Ovary (tissue), 9 donors: Measurements from ENCODE around the gene GTF3C4. TPM values are rescaled to one million over a fixed set of nuclear protein-coding genes. Genes with fewer than 3 reads are reported as not detected.

Source experiments
- DNase-seq, 5 donors: peaks; one replicate each; pipeline ENCODE4 v3.0.0-alpha.2; 2019 to 2020
- H3K27ac ChIP-seq, 2 donors: fragments of 200-600 bp; one replicate each; pipeline versions ENCODE4 v1.5.1 to v1.8.0; 2019 to 2022
- H3K27me3 ChIP-seq: fragments of 200-600 bp; one replicate; pipeline ENCODE4 v1.8.0; 2022
- H3K36me3 ChIP-seq: fragments of 200-600 bp; sonication (generic); one replicate; pipeline ENCODE4 v1.5.1; 2019
- H3K4me1 ChIP-seq: one replicate; pipeline ENCODE4 v1.8.1; 2013; ENCODE audit warnings: mild to moderate bottlenecking, moderate library complexity; ENCODE audit not compliant: insufficient read depth
- H3K4me3 ChIP-seq: fragments of 200-600 bp; sonication (generic); one replicate; pipeline ENCODE4 v1.5.1; 2017
- H3K9me3 ChIP-seq, 2 donors: fragments of 200-600 bp in 1 of 2; sonication (generic) in 1 of 2; one replicate each; pipeline versions ENCODE4 v1.5.1 to v1.8.1; 2013 to 2019; ENCODE audit warnings: mild to moderate bottlenecking in 1 of 2, moderate library complexity in 1 of 2
- CTCF ChIP-seq, 3 donors: fragments of 450-650 bp in 2 of 3; fragments of 200-600 bp in 1 of 3; IDR thresholded peaks; one replicate each; pipeline versions ENCODE4 v1.5.1 to v1.8.0; 2016 to 2022; ENCODE audit warnings: antibody characterized with exemption in 3 of 3, mild to moderate bottlenecking in 1 of 3
- EP300 ChIP-seq: sonication (generic); formaldehyde crosslinking; IDR thresholded peaks from one replicate; pipeline ENCODE4 v1.6.1; 2017; ENCODE audit warnings: antibody characterized with exemption
- POLR2A ChIP-seq: fragments of 450-650 bp; IDR thresholded peaks from one replicate; pipeline ENCODE4 v1.6.1; 2017; ENCODE audit warnings: antibody characterized with exemption, mild to moderate bottlenecking, moderate library complexity
- WGBS, 3 donors: extraction: QIAGEN DNeasy Blood & Tissue Kit in 1 of 3; methylation state at CpG; one replicate each; pipeline versions ENCODE4 v1.1.5 to v1.1.7; 2013 to 2017; 5-methylcytosine and 5-hydroxymethylcytosine counted together
- intact Hi-C, 4 donors: fragments of 100-400 bp; cut with DNase I; formaldehyde crosslinking; loops; one replicate each; pipeline versions ENCODE4 v1.11.0 to v1.15.1; 2022 to 2023
- polyA plus RNA-seq, 2 donors: library from polyadenylated mRNA; stranded (reverse); fragments of 200-250 nt in 1 of 2; fragments of 350-450 nt in 1 of 2; fragmentation: Illumina TruSeq in 1 of 2; extraction: RNeasy Lipid Tissue Mini Kit (QIAGEN cat#74804) in 1 of 2; gene quantifications; one replicate each; pipeline ENCODE4 v1.2.3, GENCODE V29; 2013 to 2014
- total RNA-seq, 7 donors: library from RNA; depleted of rRNA in 2 of 7; stranded (reverse); fragments of >200 nt in 2 of 7; fragmentation: NEBNext Ultra II Directional in 3 of 7; extraction: Animal tissue kit (Norgen Biotek cat#: 25700) in 3 of 7; gene quantifications; one replicate each; pipeline versions ENCODE4 v1.1.0 to v1.2.4, GENCODE V29; 2016 to 2023
- donor health status: DM: no; HTN: no; CAD: no; lungs with moderate emphysema.
- donor health status: DM: no; HTN: no; CAD: no.
- donor health status: Bipolar disorder and iron deficiency.
- donor health status: DM: yes; HTN: yes; CAD: no.
- donor health status: DM: no; HTN: no; CAD: no.
- donor health status: DM: yes; HTN: yes; CAD: no.

Gene GTF3C4
- total and polyA plus RNA-seq, 9 donors: 7.0 to 19.4 (median 15.5) TPM

- DNase-seq: no peak
- Histone ChIP-seq H3K27me3 (no peaks in the 10 kb centered on the region), H3K9me3 (no peaks in the 10 kb centered on the region), H3K4me3 (no peak overlapping the region), H3K27ac (no peak overlapping the region), H3K4me1 (no peaks in the 10 kb centered on the region), H3K36me3 (peaks cover 4% of the 10 kb centered on the region)
- no peak for TF ChIP-seq CTCF (IDR thresholded peaks at IDR 0.05)
- TF ChIP-seq POLR2A: no peak
- no peak for TF ChIP-seq EP300
- intact Hi-C loops: no loop called here
- WGBS, 3 donors: 93 to 99% (median 95%) methylated on average over 3 of the region's 3 CpGs
Measured at GRCh38 chr9:132634327-132634726, 35.9 kb upstream of the GTF3C4 start.

- TF ChIP-seq CTCF (IDR thresholded peaks at IDR 0.05) (no peak), EP300 (no peak), POLR2A (no peak)
- Histone ChIP-seq H3K27ac (no peak overlapping the region), H3K36me3 (no peaks in the 10 kb centered on the region), H3K27me3 (no peaks in the 10 kb centered on the region), H3K4me1 (no peaks in the 10 kb centered on the region), H3K4me3 (no peak overlapping the region), H3K9me3 (no peaks in the 10 kb centered on the region)
- WGBS, 3 donors: 76 to 80% (median 77%) methylated on average over 12 of the region's 12 CpGs
- intact Hi-C loops: no loop called here
- DNase-seq: no peak
Measured at GRCh38 chr9:132637351-132637750, 32.9 kb upstream of the GTF3C4 start.

- no peaks in the 10 kb centered on the region for H3K36me3 ChIP-seq
- no peaks in the 10 kb centered on the region for H3K9me3 ChIP-seq
- DNase-seq: no peak
- no peak overlapping the region for H3K4me3 ChIP-seq
- no peaks in the 10 kb centered on the region for H3K27me3 ChIP-seq
- no peak overlapping the region for H3K27ac ChIP-seq
- intact Hi-C loops: no loop called here
- WGBS, 3 donors: 91 to 93% (median 91%) methylated on average over 12 of the region's 12 CpGs
- no peak for TF ChIP-seq CTCF (IDR thresholded peaks at IDR 0.05)
- no peak for TF ChIP-seq EP300
- TF ChIP-seq POLR2A: no peak
- H3K4me1 ChIP-seq: no peaks in the 10 kb centered on the region
Measured at GRCh38 chr9:132637801-132638200, 32.5 kb upstream of the GTF3C4 start.

GRCh38 chr9:132638240-132638639, 32.0 kb upstream of the GTF3C4 start:
- Histone ChIP-seq H3K27me3 (no peaks in the 10 kb centered on the region), H3K9me3 (no peaks in the 10 kb centered on the region), H3K36me3 (no peaks in the 10 kb centered on the region), H3K4me1 (no peaks in the 10 kb centered on the region), H3K4me3 (no peak overlapping the region), H3K27ac (no peak overlapping the region)
- intact Hi-C loops: no loop called here
- WGBS, 3 donors: 88 to 91% (median 90%) methylated on average over 5 of the region's 5 CpGs
- no peak for TF ChIP-seq CTCF (IDR thresholded peaks at IDR 0.05)
- TF ChIP-seq EP300: no peak
- no peak for TF ChIP-seq POLR2A
- no peak for DNase-seq

GRCh38 chr9:132639322-132639721, 30.9 kb upstream of the GTF3C4 start:
- intact Hi-C loops: no loop called here
- H3K4me1 ChIP-seq: no peaks in the 10 kb centered on the region
- no peak overlapping the region for H3K4me3 ChIP-seq
- DNase-seq: no peak
- WGBS, 3 donors: 83 to 91% (median 83%) methylated on average over 5 of the region's 5 CpGs
- H3K9me3 ChIP-seq: no peaks in the 10 kb centered on the region
- no peaks in the 10 kb centered on the region for H3K27me3 ChIP-seq
- H3K36me3 ChIP-seq: no peaks in the 10 kb centered on the region
- no peak overlapping the region for H3K27ac ChIP-seq
- no peak for TF ChIP-seq CTCF (IDR thresholded peaks at IDR 0.05)
- no peak for TF ChIP-seq POLR2A
- TF ChIP-seq EP300: no peak
